H1 (cell line): Measurements from ENCODE around the gene ELOVL6. TPM values are rescaled to one million over a fixed set of nuclear protein-coding genes. Genes with fewer than 3 reads are reported as not detected.

Experiments used
- CTCF ChIA-PET: fragments of 300-600 bp; sonication (Branson Sonifier 250); formaldehyde crosslinking; loops from one replicate; lab custom pipeline; 2021; ENCODE audit not compliant: partially characterized antibody; lab: Charles Lee
- POLR2A ChIA-PET: fragments of 300-600 bp; sonication (Branson Sonifier 250); formaldehyde crosslinking; loops from one replicate; lab custom pipeline; 2021; ENCODE audit warnings: inconsistent platforms; ENCODE audit not compliant: partially characterized antibody; lab: Charles Lee
- DNase-seq, 2 experiments: peaks; one replicate each; pipeline versions ENCODE4 v3.0.0 to v3.0.0-alpha.2; 2010 to 2022; ENCODE audit warnings: low spot score in 2 of 2, low read depth in 1 of 2, mixed read lengths in 1 of 2
- FAIRE-seq: peaks from 2 replicates; lab custom pipeline; 2011; peaks lifted over from hg19 to GRCh38; lab: Jason Lieb, UNC
- H2AFZ ChIP-seq: 2 replicates; pipeline ENCODE4 v1.8.1; 2012; ENCODE audit warnings: low read length, inconsistent platforms
- H2AK5ac ChIP-seq: 2 replicates; pipeline ENCODE4 v1.6.1; 2013; ENCODE audit warnings: low read depth, low read length
- H2BK120ac ChIP-seq: replicated peaks from 2 replicates; pipeline ENCODE3; 2013; ENCODE audit warnings: low read depth, low read length, inconsistent platforms
- H2BK12ac ChIP-seq: 2 replicates; pipeline ENCODE4 v1.6.1; 2013; ENCODE audit warnings: low read depth, low read length
- H2BK15ac ChIP-seq: 2 replicates; pipeline ENCODE4 v1.6.1; 2013; ENCODE audit warnings: low read length
- H2BK20ac ChIP-seq: 2 replicates; pipeline ENCODE4 v1.6.1; 2013; ENCODE audit warnings: low read length
- H2BK5ac ChIP-seq: 2 replicates; pipeline ENCODE4 v1.6.1; 2013; ENCODE audit warnings: low read depth, low read length
- H3K14ac ChIP-seq: 2 replicates; pipeline ENCODE4 v1.6.1; 2013; ENCODE audit warnings: inconsistent platforms; ENCODE audit not compliant: insufficient read length
- H3K18ac ChIP-seq: 2 replicates; pipeline ENCODE4 v1.6.1; 2013; ENCODE audit warnings: low read length; ENCODE audit errors: extremely low read depth
- H3K23ac ChIP-seq: 2 replicates; pipeline ENCODE4 v1.6.1; 2013; ENCODE audit warnings: inconsistent platforms; ENCODE audit not compliant: insufficient read length
- H3K23me2 ChIP-seq: 2 replicates; pipeline ENCODE4 v1.6.1; 2013; ENCODE audit warnings: low read depth, low read length
- H3K27ac ChIP-seq: 2 replicates; pipeline ENCODE4 v1.6.1; 2011; ENCODE audit warnings: low read depth, low read length, inconsistent platforms
- H3K27me3 ChIP-seq, 4 experiments: replicated peaks in 1 of 4; 1 replicate in 1 of 4; 2 replicates in 3 of 4; pipeline versions ENCODE4 v1.6.1 to v1.8.1; 2011 to 2013; ENCODE audit warnings: low read length in 3 of 4, mild to moderate bottlenecking in 3 of 4, inconsistent platforms in 2 of 4, mixed read lengths in 2 of 4, moderate library complexity in 1 of 4; ENCODE audit not compliant: control insufficient read depth in 3 of 4, insufficient read depth in 3 of 4; ENCODE audit errors: extremely low read depth in 1 of 4
- H3K36me3 ChIP-seq, 4 experiments: 2 replicates each; pipeline versions ENCODE4 v1.6.1 to v1.8.1; 2011 to 2013; ENCODE audit warnings: mild to moderate bottlenecking in 4 of 4, low read length in 3 of 4, moderate library complexity in 2 of 4, control low read depth in 1 of 4, inconsistent platforms in 1 of 4; ENCODE audit not compliant: insufficient read depth in 4 of 4, control insufficient read depth in 2 of 4
- H3K4ac ChIP-seq: replicated peaks from 2 replicates; pipeline ENCODE3; 2013; ENCODE audit warnings: low read length, low read depth, mixed read lengths, inconsistent platforms; ENCODE audit not compliant: insufficient read length
- H3K4me1 ChIP-seq, 4 experiments: replicated peaks in 1 of 4; 1 replicate in 1 of 4; 2 replicates in 3 of 4; pipeline versions ENCODE4 v1.6.1 to v1.8.1; 2011 to 2013; ENCODE audit warnings: low read length in 3 of 4, inconsistent platforms in 2 of 4, mixed read lengths in 1 of 4; ENCODE audit not compliant: insufficient read depth in 4 of 4, control insufficient read depth in 3 of 4
- H3K4me2 ChIP-seq, 2 experiments: 2 replicates each; pipeline versions ENCODE4 v1.6.1 to v1.8.1; 2011 to 2013; ENCODE audit warnings: low read depth in 2 of 2, low read length in 2 of 2, control low read depth in 1 of 2, inconsistent platforms in 1 of 2, mild to moderate bottlenecking in 1 of 2; ENCODE audit not compliant: insufficient read depth in 1 of 2
- H3K4me3 ChIP-seq, 4 experiments: fragments of 200-600, 300-600 bp in 1 of 4; sonication (generic), shearing (Covaris generic), sonication (Bioruptor Twin) in 1 of 4; 2 replicates each; pipeline versions ENCODE4 v1.5.1 to v1.8.1; 2011 to 2016; ENCODE audit warnings: low read length in 4 of 4, low read depth in 3 of 4, control low read depth in 2 of 4, inconsistent platforms in 2 of 4, mild to moderate bottlenecking in 2 of 4, mixed read lengths in 1 of 4, moderate library complexity in 1 of 4; ENCODE audit not compliant: insufficient read depth in 2 of 4; ENCODE audit errors: extremely low read depth in 1 of 4
- H3K56ac ChIP-seq: replicated peaks from 2 replicates; pipeline ENCODE3; 2013; ENCODE audit warnings: low read depth, mild to moderate bottlenecking, mixed read lengths, low read length, inconsistent platforms; ENCODE audit not compliant: insufficient read length
- H3K79me1 ChIP-seq: 2 replicates; pipeline ENCODE4 v1.6.1; 2013; ENCODE audit warnings: low read depth, low read length, control low read depth
- H3K79me2 ChIP-seq, 2 experiments: 2 replicates each; pipeline versions ENCODE4 v1.6.1 to v1.8.1; 2012 to 2013; ENCODE audit warnings: low read length in 2 of 2, mild to moderate bottlenecking in 2 of 2, inconsistent platforms in 1 of 2; ENCODE audit not compliant: insufficient read depth in 2 of 2, control insufficient read depth in 1 of 2
- H3K9ac ChIP-seq, 4 experiments: replicated peaks in 1 of 4; 1 replicate in 1 of 4; 2 replicates in 3 of 4; pipeline versions ENCODE4 v1.6.1 to v1.8.1; 2011 to 2013; ENCODE audit warnings: low read depth in 3 of 4, low read length in 3 of 4, control low read depth in 2 of 4, mild to moderate bottlenecking in 2 of 4, moderate library complexity in 2 of 4, inconsistent platforms in 1 of 4; ENCODE audit errors: extremely low read depth in 1 of 4
- H3K9me3 ChIP-seq, 2 experiments: 2 replicates each; pipeline versions ENCODE4 v1.6.1 to v1.8.1; 2012 to 2013; ENCODE audit warnings: mild to moderate bottlenecking in 2 of 2, moderate library complexity in 2 of 2, control low read depth in 1 of 2, inconsistent platforms in 1 of 2, low read depth in 1 of 2, low read length in 1 of 2, mixed read lengths in 1 of 2; ENCODE audit not compliant: insufficient read depth in 2 of 2
- H4K20me1 ChIP-seq, 2 experiments: replicated peaks in 1 of 2; 2 replicates each; pipeline versions ENCODE3 to v1.8.1; 2011 to 2013; ENCODE audit warnings: inconsistent platforms in 2 of 2, low read length in 2 of 2, mild to moderate bottlenecking in 1 of 2; ENCODE audit not compliant: insufficient read depth in 2 of 2, control insufficient read depth in 1 of 2
- H4K5ac ChIP-seq: 2 replicates; pipeline ENCODE4 v1.6.1; 2013; ENCODE audit warnings: low read length, low read depth, mixed read lengths, inconsistent platforms; ENCODE audit not compliant: insufficient read length
- H4K8ac ChIP-seq: 2 replicates; pipeline ENCODE4 v1.8.0; 2013; ENCODE audit warnings: mild to moderate bottlenecking, moderate library complexity, low read length, inconsistent platforms; ENCODE audit not compliant: insufficient read depth; ENCODE audit errors: extremely low read depth
- H4K91ac ChIP-seq: replicated peaks from 2 replicates; pipeline ENCODE3; 2013; ENCODE audit warnings: low read length, mixed read lengths, inconsistent platforms; ENCODE audit not compliant: insufficient read length
- E2F6 ChIP-seq: IDR thresholded peaks from 2 replicates; pipeline ENCODE4 v1.6.1; 2012; ENCODE audit warnings: inconsistent platforms
- FOSL1 ChIP-seq: IDR thresholded peaks from 2 replicates; pipeline ENCODE4 v1.6.1; 2011; ENCODE audit warnings: mild to moderate bottlenecking, low read depth, low read length, moderate library complexity; ENCODE audit not compliant: insufficient read depth
- MAFK ChIP-seq: IDR thresholded peaks from 2 replicates; pipeline ENCODE4 v1.6.1; 2012; ENCODE audit warnings: low read depth, mild to moderate bottlenecking, improper control_type of control experiment, low read length
- SIRT6 ChIP-seq: IDR thresholded peaks from one replicate; pipeline ENCODE4 v1.7.1; 2012; ENCODE audit warnings: low read length, inconsistent platforms
- polyA plus RNA-seq, 7 experiments: library from polyadenylated mRNA; depleted of rRNA in 3 of 7; stranded (reverse) in 5 of 7; unstranded in 2 of 7; fragments of >200 nt in 5 of 7; fragments of 200-250 nt in 2 of 7; gene quantifications; 1 replicate in 5 of 7; 2 replicates in 1 of 7; 4 replicates in 1 of 7; pipeline versions ENCODE4 v1.2.1 to v1.2.3, GENCODE V29; 2011 to 2013; ENCODE audit warnings: missing spikeins in 2 of 7, mixed read lengths in 2 of 7
- total RNA-seq: library from RNA; stranded (reverse); fragmentation: NEBNext Ultra II Directional; extraction: Animal tissue kit (Norgen Biotek cat#: 25700); gene quantifications from 2 replicates; pipeline ENCODE4 v1.2.1, GENCODE V29; 2021

The ELOVL6 gene
- total and polyA plus RNA-seq, 2 of the 8 experiments (the other 6 are each of a cell fraction or from before 2014, with no cell fraction given) = 27.8 to 86.6 TPM

DNA sequence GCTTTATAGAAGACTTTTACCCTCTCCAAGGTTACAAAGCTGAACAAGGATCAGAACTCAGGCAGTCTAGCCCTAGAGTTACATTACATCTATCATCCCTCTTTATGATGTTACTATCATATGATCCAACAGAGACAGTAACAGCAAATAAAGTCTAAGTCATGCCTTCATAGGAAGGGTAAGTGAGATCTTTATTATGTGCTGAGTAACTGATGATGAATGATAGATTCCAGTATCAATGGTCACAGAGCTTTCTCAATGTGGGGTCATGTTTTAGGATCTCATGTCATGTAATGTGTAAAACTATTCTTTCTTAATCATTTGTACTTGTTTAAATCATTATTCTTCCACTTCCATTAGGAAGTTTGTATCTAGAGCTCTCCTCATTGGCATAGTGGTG, 22.8 kb downstream of the ELOVL6 start:
- Histone ChIP-seq H3K79me1 (no peaks in the 10 kb centered on the region; the same call in 1 of the 2 replicates), H4K5ac (no peak overlapping the region), H3K4me2 (no peak overlapping the region), H3K4me3 (no peak overlapping the region), H3K23ac (no peak overlapping the region), H3K27ac (no peak overlapping the region), H4K91ac (no peak overlapping the region), H3K27me3 (no peaks in the 10 kb centered on the region), H3K18ac (no peak overlapping the region), H3K14ac (no peak overlapping the region), H3K9ac (no peak overlapping the region), H2BK20ac (no peak overlapping the region), H3K56ac (no peak overlapping the region), H3K79me2 (peaks cover 0 to 63% of the 10 kb centered on the region in 2 experiments; a peak in 2 of 4 replicates), H3K4me1 (no peaks in the 10 kb centered on the region), H4K8ac (no peak overlapping the region), H2BK120ac (no peak overlapping the region), H2AFZ (no peak overlapping the region), H3K4ac (no peak overlapping the region), H4K20me1 (no peaks in the 10 kb centered on the region), H3K9me3 (no peaks in the 10 kb centered on the region), H2BK12ac (no peak overlapping the region), H2BK15ac (no peak overlapping the region), H3K23me2 (no peaks in the 10 kb centered on the region), H2AK5ac (no peak overlapping the region), H2BK5ac (no peak overlapping the region), H3K36me3 (peaks cover 0 to 20% (median 8%) of the 10 kb centered on the region in 4 experiments; a peak in 3 of 8 replicates)
- FAIRE-seq (no peak), DNase-seq (no peak)
- CTCF ChIA-PET = interaction anchor here (0.7 to 1.0 kb wide), 2 partner anchors 125 to 180 kb away, joined by 3 to 4 read pairs; no protein-coding TSS in a partner anchor
- POLR2A ChIA-PET = no interaction called here
- no peak for TF ChIP-seq SIRT6
- TF ChIP-seq E2F6 = no peak
- TF ChIP-seq MAFK = no peak
- TF ChIP-seq FOSL1 = no peak
